ENCODE results near the gene PPCS. TPM values are rescaled to one million over a fixed set of nuclear protein-coding genes. Genes with fewer than 3 reads are reported as not detected.

PPCS gene
- total and polyA plus RNA-seq, 9 donors: 33.3 to 89.0 (median 51.7) TPM

DNA sequence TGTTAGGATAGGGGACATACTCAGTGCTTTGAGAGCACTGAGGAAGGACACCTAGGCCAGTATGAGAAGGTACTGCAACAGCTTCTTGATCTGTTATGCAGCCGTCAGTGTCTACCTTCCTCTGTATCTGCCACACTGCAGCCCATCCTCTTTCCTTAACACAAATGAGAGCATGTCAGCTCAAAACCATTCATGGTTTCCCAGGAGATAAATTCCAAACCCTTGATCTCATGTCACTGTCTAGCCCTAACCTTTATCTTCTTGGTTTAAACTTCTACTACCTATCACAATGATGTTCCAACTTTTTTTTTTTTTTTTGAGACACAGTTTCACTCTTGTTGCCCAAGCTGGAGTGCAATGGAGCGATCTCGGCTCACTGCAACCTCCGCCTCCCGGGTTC is 1.9 kb upstream of the PPCS start:
- no peaks in the 10 kb centered on the region for H3K9me3 ChIP-seq
- 95 to 96% (median 95%) methylated on average over 5 of the region's 5 CpGs for WGBS, 3 donors
- intact Hi-C loops (cut with DNase I): no loop called here
- no peaks in the 10 kb centered on the region for H3K36me3 ChIP-seq
- no peak overlapping the region for H3K4me3 ChIP-seq
- no peak for DNase-seq
- peaks cover 8% of the 10 kb centered on the region for H3K4me1 ChIP-seq (ENCODE audit: insufficient read depth)
- H3K27ac ChIP-seq: no peak overlapping the region
- H3K27me3 ChIP-seq: no peaks in the 10 kb centered on the region
- TF ChIP-seq, protein P1, sequence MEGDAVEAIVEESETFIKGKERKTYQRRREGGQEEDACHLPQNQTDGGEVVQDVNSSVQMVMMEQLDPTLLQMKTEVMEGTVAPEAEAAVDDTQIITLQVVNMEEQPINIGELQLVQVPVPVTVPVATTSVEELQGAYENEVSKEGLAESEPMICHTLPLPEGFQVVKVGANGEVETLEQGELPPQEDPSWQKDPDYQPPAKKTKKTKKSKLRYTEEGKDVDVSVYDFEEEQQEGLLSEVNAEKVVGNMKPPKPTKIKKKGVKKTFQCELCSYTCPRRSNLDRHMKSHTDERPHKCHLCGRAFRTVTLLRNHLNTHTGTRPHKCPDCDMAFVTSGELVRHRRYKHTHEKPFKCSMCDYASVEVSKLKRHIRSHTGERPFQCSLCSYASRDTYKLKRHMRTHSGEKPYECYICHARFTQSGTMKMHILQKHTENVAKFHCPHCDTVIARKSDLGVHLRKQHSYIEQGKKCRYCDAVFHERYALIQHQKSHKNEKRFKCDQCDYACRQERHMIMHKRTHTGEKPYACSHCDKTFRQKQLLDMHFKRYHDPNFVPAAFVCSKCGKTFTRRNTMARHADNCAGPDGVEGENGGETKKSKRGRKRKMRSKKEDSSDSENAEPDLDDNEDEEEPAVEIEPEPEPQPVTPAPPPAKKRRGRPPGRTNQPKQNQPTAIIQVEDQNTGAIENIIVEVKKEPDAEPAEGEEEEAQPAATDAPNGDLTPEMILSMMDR (IDR thresholded peaks at IDR 0.05): no peak
- TF ChIP-seq POLR2A (IDR thresholded peaks at IDR 0.05) (no peak), EP300 (IDR thresholded peaks at IDR 0.05) (no peak)

DNA sequence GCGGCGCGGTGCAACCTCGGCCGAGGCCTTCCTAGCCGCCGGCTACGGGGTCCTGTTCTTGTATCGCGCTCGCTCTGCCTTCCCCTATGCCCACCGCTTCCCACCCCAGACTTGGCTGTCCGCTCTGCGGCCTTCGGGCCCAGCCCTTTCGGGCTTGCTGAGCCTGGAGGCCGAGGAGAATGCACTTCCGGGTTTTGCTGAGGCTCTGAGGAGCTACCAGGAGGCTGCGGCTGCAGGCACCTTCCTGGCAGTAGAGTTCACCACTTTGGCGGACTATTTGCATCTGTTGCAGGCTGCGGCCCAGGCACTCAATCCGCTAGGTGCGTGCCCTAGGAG is 379 bp downstream of the PPCS start:
- H3K9me3 ChIP-seq: no peaks in the 10 kb centered on the region
- peaks cover 8% of the 10 kb centered on the region for H3K4me1 ChIP-seq (ENCODE audit: insufficient read depth)
- H3K27ac ChIP-seq: peak overlapping the region; percentile 51 to 88
- DNase-seq: peak in 1 of 5 donors; percentile 35
- no peak for TF ChIP-seq EP300 (IDR thresholded peaks at IDR 0.05)
- no peak for TF ChIP-seq POLR2A (IDR thresholded peaks at IDR 0.05)
- TF ChIP-seq, protein P1 (IDR thresholded peaks at IDR 0.05): no peak
- WGBS, 3 donors: 0 to 1% (median 0%) methylated on average over 5 to 23 of the region's 23 CpGs
- H3K27me3 ChIP-seq: no peaks in the 10 kb centered on the region
- H3K36me3 ChIP-seq: no peaks in the 10 kb centered on the region
- intact Hi-C loops (cut with DNase I): no loop called here
- peak overlapping the region; percentile 66 for H3K4me3 ChIP-seq

DNA sequence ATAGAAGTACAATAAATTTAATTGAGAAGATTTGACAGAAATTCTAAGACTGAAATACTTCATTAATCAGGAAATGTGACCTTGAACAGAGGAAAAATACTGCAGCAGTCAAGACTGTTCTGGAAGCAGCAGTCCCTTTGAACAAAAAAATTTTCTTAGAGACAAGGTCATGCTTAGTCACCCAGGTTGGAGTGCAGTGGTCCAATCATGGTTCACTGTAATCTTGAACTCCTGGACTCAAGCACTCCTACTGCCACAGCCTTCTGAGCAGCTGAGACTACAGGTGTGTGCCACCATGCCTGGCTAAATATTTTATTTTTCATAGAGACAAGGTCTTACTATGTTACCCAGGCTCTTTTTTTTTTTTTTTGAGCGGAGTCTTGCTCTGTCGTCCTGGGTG is 4.9 kb downstream of the PPCS start:
- Histone ChIP-seq H3K4me3 (no peak overlapping the region), H3K4me1 (ENCODE audit: insufficient read depth) (peaks cover 11% of the 10 kb centered on the region), H3K27me3 (no peaks in the 10 kb centered on the region), H3K9me3 (no peaks in the 10 kb centered on the region), H3K27ac (no peak overlapping the region), H3K36me3 (no peaks in the 10 kb centered on the region)
- WGBS, 3 donors: 73 to 78% (median 74%) methylated on average over 2 of the region's 2 CpGs
- TF ChIP-seq, protein P1 (IDR thresholded peaks at IDR 0.05): no peak
- TF ChIP-seq EP300 (IDR thresholded peaks at IDR 0.05) (no peak), POLR2A (IDR thresholded peaks at IDR 0.05) (no peak)
- DNase-seq: no peak
- intact Hi-C loops (cut with DNase I): no loop called here

DNA sequence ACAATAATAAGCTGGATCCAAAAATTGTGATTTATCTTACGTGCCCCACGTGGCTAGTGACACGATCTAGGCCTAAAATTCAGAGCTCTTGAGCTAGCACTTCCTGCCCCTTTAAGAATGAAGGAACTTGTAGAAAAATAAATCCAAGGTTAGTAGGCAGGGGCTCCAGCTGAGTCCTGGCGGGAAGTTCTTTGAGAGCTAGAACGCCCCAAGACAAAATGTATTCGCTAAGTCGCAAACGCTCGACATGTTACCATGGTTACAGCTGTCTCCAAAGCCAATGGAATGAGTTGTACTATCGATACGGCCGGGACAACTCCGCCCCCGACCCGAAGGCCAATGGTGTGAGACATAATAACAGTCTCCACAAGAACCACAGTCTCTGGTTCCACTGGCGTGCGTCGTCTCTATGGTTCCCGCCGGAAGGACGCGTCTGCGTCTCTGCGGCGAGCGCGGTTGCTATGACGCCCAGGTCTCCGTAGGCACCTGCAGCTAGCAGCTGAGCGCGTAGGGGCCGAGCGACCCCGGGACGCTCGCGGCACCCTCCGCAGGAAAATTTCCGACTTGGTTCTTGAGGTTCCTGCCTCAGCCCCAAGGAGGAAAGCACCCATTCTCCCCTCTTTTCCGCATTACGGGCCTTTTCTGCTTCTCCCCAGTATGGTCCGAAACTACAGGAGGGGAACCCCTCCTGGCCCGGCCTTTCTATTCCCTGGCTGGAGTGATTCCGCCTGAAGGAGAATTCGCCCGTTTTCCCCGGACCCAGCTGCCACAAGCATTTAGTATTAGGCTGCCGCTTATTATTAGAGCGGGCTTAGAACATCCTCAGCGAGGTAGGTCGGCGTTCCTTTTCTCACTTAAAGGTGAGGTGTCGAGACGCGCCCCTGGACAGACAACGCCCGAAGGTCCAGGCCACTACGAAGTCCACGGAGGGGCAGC is 6.8 kb downstream of the PPCS start, which contains the start of gene CCDC30:
CCDC30 (plus strand) TSS at position 459 of the 936 bp plus-strand sequence. CDS start 17,266 bp downstream, outside the sequence.
- Histone ChIP-seq H3K4me3 (peak within 1 kb of the TSS; percentile 56), H3K4me1 (ENCODE audit: insufficient read depth) (peaks cover 5% of the 10 kb centered on the region), H3K27me3 (no peaks in the 10 kb centered on the region), H3K9me3 (no peaks in the 10 kb centered on the region), H3K36me3 (no peaks in the 10 kb centered on the region), H3K27ac (no peak within 1 kb of the TSS)
- WGBS, 3 donors: 0 to 1% (median 0%) methylated on average over 57 to 59 of the region's 59 CpGs
- TF ChIP-seq, protein P1 (IDR thresholded peaks at IDR 0.05): no peak
- TF ChIP-seq EP300 (IDR thresholded peaks at IDR 0.05) (no peak), POLR2A (IDR thresholded peaks at IDR 0.05) (no peak)
- intact Hi-C loops (cut with DNase I): no loop called here
- DNase-seq: peak; percentile 92 to 96 (median 95)

Measured in ovary (tissue), 9 donors.